Measurements from ENCODE around the gene GARNL3.

DNA sequence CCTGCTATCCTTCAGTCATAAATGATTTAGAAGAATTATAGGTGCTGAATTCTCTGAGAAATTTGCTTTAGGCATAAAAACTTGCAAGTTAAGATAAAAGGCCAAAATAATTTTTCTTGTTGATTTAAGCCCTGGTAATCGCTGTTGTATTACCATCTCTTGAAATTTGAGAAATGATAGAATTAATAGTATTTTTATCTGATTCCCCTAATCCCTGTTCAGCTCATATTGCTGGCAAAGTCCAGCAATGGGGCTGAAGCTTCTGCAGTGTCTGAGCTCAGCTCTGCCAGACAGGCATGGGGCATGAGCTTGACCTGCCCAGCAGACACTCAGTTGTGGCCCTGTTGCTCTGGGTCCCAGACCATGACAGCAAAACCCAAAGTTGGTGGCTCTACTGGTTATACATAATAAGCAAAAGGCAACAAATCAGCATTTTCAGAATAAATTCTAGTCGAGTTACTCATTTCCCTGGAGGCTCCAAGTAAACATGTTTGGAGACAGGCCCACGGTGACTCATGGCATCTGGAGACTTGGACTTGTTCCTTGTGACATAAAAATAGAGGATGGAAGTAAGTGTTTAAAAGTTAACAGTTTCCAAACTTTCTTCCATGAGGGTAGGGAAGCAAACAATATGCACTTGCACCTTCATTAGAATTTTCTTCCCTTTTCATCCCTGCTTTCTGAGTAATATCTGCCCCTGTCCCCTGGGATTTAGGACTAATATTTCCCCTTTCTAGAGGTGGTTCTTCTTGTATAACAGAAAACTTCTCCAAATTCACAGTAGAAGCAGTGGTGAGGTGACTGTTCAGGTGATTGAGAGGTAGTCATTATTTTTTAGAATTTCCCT is 72.2 kb downstream of the GARNL3 start:
- TF ChIP-seq, protein P1, sequence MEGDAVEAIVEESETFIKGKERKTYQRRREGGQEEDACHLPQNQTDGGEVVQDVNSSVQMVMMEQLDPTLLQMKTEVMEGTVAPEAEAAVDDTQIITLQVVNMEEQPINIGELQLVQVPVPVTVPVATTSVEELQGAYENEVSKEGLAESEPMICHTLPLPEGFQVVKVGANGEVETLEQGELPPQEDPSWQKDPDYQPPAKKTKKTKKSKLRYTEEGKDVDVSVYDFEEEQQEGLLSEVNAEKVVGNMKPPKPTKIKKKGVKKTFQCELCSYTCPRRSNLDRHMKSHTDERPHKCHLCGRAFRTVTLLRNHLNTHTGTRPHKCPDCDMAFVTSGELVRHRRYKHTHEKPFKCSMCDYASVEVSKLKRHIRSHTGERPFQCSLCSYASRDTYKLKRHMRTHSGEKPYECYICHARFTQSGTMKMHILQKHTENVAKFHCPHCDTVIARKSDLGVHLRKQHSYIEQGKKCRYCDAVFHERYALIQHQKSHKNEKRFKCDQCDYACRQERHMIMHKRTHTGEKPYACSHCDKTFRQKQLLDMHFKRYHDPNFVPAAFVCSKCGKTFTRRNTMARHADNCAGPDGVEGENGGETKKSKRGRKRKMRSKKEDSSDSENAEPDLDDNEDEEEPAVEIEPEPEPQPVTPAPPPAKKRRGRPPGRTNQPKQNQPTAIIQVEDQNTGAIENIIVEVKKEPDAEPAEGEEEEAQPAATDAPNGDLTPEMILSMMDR (IDR thresholded peaks at IDR 0.05) = no peak
- TF ChIP-seq POLR2A (IDR thresholded peaks at IDR 0.05) = no peak
